ENCODE results near the gene ROPN1.
"Not testable (repeated sequence)": the region's sequence is repeated elsewhere in the genome, so short reads cannot be mapped to it uniquely, and the experiment has no call there.

ROPN1 gene

GRCh38 chr3:123991730-123992588, at the start of gene ROPN1:
ROPN1 (minus strand) TSS chr3:123992124; CDS start chr3:123980481, 11,643 bp downstream.
- DNase-seq: not testable (repeated sequence)

GRCh38 chr3:124041553-124041952, 49.6 kb upstream of the ROPN1 start:
- DNase-seq: no peak

GRCh38 chr3:124037326-124037725, 45.4 kb upstream of the ROPN1 start:
- DNase-seq: no peak

- not testable (repeated sequence) for DNase-seq
Observed at GRCh38 chr3:124036214-124036613, 44.3 kb upstream of the ROPN1 start.

GRCh38 chr3:124035463-124036121, 43.7 kb upstream of the ROPN1 start:
- no peak for DNase-seq

GRCh38 chr3:124034844-124035152, 42.9 kb upstream of the ROPN1 start:
- DNase-seq: no peak

- no peak for DNase-seq
Observed at GRCh38 chr3:124034016-124034843, 42.3 kb upstream of the ROPN1 start.

- no peak for DNase-seq
Observed at GRCh38 chr3:124033360-124034015, 41.6 kb upstream of the ROPN1 start, which contains the start of gene KALRN. KALRN (plus strand) TSS chr3:124033369.

- peak; percentile 60 for DNase-seq
Observed at GRCh38 chr3:124032881-124033359, 41.0 kb upstream of the ROPN1 start.

GRCh38 chr3:124032311-124032880, 40.5 kb upstream of the ROPN1 start:
- DNase-seq: no peak

GRCh38 chr3:124026516-124026915, 34.6 kb upstream of the ROPN1 start:
- no peak for DNase-seq

GRCh38 chr3:124023531-124023930, 31.6 kb upstream of the ROPN1 start:
- not testable (repeated sequence) for DNase-seq

GRCh38 chr3:124019291-124019690, 27.4 kb upstream of the ROPN1 start:
- no peak for DNase-seq

- DNase-seq: not testable (repeated sequence)
Observed at GRCh38 chr3:124017502-124017901, 25.6 kb upstream of the ROPN1 start.

- DNase-seq: not testable (repeated sequence)
Observed at GRCh38 chr3:124016483-124016882, 24.6 kb upstream of the ROPN1 start.

- no peak for DNase-seq
Observed at GRCh38 chr3:124014366-124014942, 22.5 kb upstream of the ROPN1 start.

- DNase-seq: not testable (repeated sequence)
Observed at GRCh38 chr3:124008321-124008720, 16.4 kb upstream of the ROPN1 start.

GRCh38 chr3:124007186-124007585, 15.3 kb upstream of the ROPN1 start:
- DNase-seq: no peak

- DNase-seq: not testable (repeated sequence)
Observed at GRCh38 chr3:124002405-124003079, 10.6 kb upstream of the ROPN1 start.

GRCh38 chr3:124001366-124001765, 9.4 kb upstream of the ROPN1 start:
- not testable (repeated sequence) for DNase-seq

- no peak for DNase-seq
Observed at GRCh38 chr3:123997543-123997942, 5.6 kb upstream of the ROPN1 start.

All from inflammatory macrophage treated with lipopolysaccharide for 4 hours (primary cell).